GM21786 (cell line): ENCODE measurements around the gene ATP8B4.
A peak's percentile ranks its signal among the peaks of the same experiment; 100 is the strongest.
"Not testable (repeated sequence)": the region's sequence is repeated elsewhere in the genome, so short reads cannot be mapped to it uniquely, and the experiment has no call there.

Experiments
- ATAC-seq: cut with Tn5 transposase; IDR thresholded peaks from one replicate; pipeline ENCODE4 v1.9.1; 2021; ENCODE audit not compliant: unreplicated experiment

ATP8B4 gene

DNA sequence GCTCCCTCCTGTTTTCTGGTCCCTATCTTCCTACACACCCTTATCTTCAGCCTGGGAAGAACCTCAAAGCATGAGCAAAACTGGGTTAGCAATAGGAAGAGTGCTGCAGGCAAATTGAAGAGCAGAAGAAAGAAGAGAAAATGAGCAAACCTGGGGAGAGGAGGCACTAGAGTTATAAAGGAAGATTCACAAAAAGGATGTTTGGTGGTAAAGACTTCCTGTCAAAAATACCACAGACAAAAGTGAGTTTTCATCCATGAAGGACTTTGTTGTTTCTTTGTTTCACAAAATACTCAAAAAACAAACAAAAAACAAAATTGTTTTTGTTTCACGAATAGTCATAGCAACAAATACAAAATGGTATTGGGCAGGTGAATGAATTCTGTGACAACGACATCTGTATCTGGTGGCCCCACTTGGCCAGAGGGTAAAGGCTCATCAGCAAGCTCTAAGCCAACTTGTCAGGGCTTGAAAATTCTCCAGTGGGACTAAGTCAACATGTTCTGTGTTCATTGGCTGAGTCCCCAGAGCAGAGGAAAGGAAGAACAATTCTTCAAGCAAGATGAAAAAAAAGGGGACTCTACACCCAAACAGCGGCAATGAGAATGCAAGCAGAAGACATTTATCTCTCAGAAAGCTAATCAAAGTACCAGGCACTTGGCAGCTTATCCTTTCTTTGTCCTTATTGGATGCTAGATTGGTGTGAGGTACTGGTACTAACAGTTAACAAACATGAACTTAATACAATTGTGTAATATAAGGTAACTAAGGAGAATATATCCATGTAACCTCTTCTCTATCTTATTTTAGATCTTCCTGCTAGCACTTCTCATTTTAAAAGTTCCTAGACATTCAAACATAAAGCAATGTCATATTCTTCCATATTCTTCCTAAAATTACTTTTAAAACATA, 9.7 kb downstream of the ATP8B4 start:
- ATAC-seq, result no peak

GRCh38 chr15:50108461-50108860, 10.6 kb downstream of the ATP8B4 start:
- ATAC-seq, result no peak

DNA sequence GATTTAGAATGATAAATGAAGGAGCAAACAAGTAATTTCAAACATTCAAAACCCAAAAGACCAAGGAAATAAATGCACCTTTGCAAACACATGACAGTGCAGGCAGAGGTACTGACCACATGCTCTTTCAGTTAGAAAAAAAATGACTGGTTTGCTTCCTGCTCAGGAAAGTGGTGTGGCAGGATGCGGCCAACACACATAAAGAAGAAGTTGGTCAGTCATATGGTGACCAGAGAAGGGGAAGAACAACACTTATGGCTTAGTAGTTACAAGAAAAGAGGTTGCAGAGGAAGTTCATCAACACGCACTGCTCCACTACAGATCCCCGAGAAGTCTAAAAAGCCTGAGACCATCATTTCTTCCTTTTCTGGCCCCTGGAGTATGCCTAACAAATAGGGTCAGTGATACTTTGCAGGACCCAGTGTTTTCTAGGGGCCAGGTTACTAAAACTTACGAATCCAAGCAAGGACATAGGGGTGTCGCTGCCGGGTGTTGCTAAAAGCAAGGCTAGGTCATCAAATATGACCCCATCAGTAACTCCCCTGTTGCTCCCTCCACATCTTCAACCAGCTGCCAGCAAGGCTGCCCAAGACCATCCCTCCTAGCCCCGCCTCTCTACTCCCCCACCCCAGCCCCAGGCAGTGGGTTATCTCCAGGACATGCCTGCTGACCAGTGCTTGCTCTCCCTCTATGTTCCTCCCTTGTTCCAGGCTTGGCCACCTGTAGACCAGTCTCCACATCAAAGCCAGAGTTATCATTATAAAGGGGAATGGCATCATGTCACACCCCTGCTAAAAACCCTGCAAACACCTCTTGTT, 11.2 kb downstream of the ATP8B4 start:
- peak; percentile 98 for ATAC-seq

DNA sequence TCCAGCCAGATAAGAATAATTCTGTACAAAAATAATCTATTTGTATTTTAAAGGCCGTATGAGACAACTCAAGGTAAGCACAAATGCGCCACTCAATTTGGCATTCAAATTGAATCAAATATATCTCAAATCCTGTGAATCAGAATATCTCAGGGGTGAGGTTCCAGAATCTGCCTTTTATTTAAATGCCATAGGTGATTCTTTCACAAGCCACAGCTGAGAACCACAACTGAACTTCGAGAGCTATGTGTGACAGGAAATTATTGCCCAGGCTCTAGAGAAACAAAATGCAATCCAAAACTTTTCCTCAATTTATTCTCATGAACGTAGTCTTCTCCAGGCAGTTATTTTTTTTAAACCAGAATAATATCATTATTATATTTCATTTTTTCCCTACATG, 11.9 kb downstream of the ATP8B4 start:
- ATAC-seq, result no peak

GRCh38 chr15:50106457-50106856, 12.6 kb downstream of the ATP8B4 start:
- no peak for ATAC-seq

DNA sequence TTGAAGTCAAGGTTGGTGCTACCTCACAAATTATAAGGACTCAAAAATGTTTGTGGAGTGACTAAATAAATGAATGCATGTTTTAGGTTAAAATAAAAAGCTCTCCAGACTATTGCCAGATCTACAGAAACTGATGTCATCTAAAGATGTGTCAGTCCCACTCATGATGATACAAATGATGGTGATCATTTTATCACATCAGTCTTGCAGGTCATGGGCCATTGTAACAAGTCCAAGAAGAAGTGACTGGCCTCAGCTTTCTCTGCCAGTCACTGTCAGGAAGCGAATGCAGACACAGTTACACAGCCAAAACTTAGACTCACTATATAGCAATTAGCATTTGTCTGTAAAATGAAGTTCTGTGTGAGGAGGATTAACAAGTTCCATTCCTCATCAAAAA, 18.5 kb downstream of the ATP8B4 start:
- no peak for ATAC-seq

- ATAC-seq, result no peak
Observed at GRCh38 chr15:50098545-50098944, 20.5 kb downstream of the ATP8B4 start.

- no peak for ATAC-seq
Observed at GRCh38 chr15:50095938-50096821, 22.9 kb downstream of the ATP8B4 start.

DNA sequence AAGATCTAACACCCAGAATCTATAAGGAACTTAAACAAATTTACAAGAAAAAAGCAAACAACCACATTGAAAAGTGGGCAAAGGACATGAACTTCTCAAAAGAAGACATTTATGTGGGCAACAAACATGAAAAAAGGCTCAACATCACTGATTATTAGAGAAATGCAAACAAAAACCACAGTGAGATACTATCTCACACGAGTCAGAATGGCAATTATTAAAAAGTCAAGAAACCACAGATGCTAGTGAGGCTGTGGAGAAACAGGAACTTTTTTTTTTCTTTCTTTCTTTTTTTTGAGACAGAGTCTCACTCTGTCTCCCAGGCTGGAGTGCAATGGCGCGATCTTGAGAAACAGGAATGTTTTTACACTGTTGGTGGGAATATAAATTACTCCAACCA, 29.6 kb downstream of the ATP8B4 start:
- ATAC-seq, result not testable (repeated sequence)

GRCh38 chr15:50084932-50085331, 34.1 kb downstream of the ATP8B4 start:
- no peak for ATAC-seq

GRCh38 chr15:50083424-50084025, 35.5 kb downstream of the ATP8B4 start:
- ATAC-seq, result no peak

- ATAC-seq, result no peak
Observed at GRCh38 chr15:50082066-50082465, 37.0 kb downstream of the ATP8B4 start.

GRCh38 chr15:50077651-50078050, 41.4 kb downstream of the ATP8B4 start:
- ATAC-seq, result no peak

DNA sequence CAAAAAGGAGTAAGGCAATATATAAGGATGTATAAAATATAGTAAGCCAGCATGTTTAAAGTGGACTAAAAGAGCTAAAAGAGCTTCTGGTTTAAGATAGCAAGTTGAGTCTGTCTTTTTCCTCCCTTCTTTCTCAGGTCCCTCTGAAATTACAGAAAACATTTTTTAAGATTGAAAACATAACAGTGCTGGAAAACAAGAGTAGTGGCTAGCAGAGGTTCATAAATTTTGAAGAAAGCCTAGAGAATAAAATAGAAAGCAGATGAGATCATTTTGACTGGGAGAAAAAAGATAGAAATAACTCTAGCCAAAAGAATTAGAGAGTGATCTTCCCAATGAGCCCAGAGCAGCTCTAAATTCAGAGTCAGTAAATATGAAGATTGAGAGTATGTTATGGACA, 41.9 kb downstream of the ATP8B4 start:
- no peak for ATAC-seq

GRCh38 chr15:50075319-50075718, 43.7 kb downstream of the ATP8B4 start:
- no peak for ATAC-seq

- ATAC-seq, result no peak
Observed at GRCh38 chr15:50071551-50072258, 47.3 kb downstream of the ATP8B4 start.

DNA sequence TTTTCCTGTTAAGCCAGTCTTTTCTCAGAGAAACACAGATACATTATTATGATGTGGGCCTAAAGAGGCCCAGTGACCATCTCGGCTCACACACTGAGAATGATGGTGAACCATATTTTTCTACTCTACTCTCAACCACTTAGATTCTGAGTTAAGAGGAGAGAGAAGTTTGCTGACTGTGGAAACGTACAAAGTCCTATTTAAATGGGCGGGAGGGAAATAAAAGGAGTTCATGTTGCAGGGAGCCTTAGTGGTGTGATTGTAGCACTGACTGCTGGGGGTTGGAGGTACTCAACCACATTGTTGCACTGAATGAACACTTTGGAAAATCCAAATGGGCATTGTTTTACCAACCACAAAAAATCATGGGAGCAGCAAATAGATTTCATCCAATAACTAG, 51.0 kb downstream of the ATP8B4 start:
- ATAC-seq, result no peak

DNA sequence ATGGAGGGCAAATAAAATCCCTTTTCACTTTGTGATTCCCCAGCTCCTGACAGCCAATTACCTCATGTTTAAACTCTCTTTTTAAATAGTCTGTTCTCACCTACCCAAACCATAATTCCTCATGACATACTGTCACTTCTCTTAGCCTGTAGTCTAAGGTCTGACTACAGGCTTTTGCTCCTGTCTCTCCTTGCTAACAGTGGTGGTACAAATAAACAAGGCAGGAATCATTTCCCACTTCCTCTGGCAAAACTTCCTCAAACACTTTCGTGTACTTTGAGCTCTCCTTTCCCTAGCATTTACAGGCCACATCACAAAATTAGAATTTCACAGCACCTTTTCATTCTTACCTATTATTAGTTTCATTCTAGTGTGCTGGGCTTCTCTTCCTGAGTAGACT, 51.8 kb downstream of the ATP8B4 start:
- ATAC-seq, result no peak

DNA sequence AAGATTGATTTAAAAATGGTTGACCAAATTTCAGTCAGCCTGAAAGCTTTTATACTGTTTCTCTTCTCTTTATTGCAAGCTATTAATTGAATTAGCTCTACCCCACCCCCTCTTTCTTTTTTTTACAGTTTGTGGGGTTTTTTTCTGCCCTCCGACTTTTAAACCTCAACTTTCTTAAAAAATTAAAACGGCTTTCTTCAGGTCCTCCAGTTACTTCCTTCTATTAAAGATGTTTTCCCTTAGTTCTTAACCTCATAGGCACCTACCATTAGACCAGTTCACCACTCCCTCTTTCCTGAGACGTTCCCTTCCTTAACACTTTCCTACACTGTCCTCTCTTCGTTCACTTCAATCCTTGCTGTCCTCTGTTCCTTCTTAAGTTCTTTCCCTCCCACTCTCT, 52.4 kb downstream of the ATP8B4 start:
- ATAC-seq, result no peak

- no peak for ATAC-seq
Observed at GRCh38 chr15:50066202-50066601, 52.8 kb downstream of the ATP8B4 start.
